Brain microvascular endothelial cell (primary cell): ENCODE results near the gene COL20A1.

Experiments used
- DNase-seq: peaks from one replicate; pipeline ENCODE4 v3.0.0-alpha.2; 2020
- H3K27ac ChIP-seq: fragments of 250-450 bp; sonication (Bioruptor Pico); 2 replicates; pipeline ENCODE4 v1.5.1; 2020; ENCODE audit warnings: mild to moderate bottlenecking, moderate library complexity
- H3K27me3 ChIP-seq: fragments of 250-450 bp; sonication (Bioruptor Pico); replicated peaks from 2 replicates; pipeline ENCODE4 v1.5.1; 2020; ENCODE audit warnings: mild to moderate bottlenecking
- H3K36me3 ChIP-seq: fragments of 250-450 bp; sonication (Bioruptor Pico); replicated peaks from 2 replicates; pipeline ENCODE4 v1.5.1; 2020; ENCODE audit warnings: mild to moderate bottlenecking
- H3K4me3 ChIP-seq: 2 replicates; pipeline ENCODE4 v1.5.1; 2011; ENCODE audit warnings: low read depth, mild to moderate bottlenecking, control low read depth, low read length, moderate library complexity
- in situ Hi-C: cut with HindIII; loops from 2 replicates; pipeline ENCODE4 v1.10.0; 2017; ENCODE audit warnings: low sequenced_read_pairs, low pct_ligation_motif_present
- TF ChIP-seq, protein P1 (sequence below): IDR thresholded peaks from 2 replicates; pipeline ENCODE4 v1.5.1; 2011; ENCODE audit warnings: low read depth, mild to moderate bottlenecking, moderate library complexity, low read length, control low read depth, inconsistent platforms; ENCODE audit errors: missing control alignments

The COL20A1 gene

DNA sequence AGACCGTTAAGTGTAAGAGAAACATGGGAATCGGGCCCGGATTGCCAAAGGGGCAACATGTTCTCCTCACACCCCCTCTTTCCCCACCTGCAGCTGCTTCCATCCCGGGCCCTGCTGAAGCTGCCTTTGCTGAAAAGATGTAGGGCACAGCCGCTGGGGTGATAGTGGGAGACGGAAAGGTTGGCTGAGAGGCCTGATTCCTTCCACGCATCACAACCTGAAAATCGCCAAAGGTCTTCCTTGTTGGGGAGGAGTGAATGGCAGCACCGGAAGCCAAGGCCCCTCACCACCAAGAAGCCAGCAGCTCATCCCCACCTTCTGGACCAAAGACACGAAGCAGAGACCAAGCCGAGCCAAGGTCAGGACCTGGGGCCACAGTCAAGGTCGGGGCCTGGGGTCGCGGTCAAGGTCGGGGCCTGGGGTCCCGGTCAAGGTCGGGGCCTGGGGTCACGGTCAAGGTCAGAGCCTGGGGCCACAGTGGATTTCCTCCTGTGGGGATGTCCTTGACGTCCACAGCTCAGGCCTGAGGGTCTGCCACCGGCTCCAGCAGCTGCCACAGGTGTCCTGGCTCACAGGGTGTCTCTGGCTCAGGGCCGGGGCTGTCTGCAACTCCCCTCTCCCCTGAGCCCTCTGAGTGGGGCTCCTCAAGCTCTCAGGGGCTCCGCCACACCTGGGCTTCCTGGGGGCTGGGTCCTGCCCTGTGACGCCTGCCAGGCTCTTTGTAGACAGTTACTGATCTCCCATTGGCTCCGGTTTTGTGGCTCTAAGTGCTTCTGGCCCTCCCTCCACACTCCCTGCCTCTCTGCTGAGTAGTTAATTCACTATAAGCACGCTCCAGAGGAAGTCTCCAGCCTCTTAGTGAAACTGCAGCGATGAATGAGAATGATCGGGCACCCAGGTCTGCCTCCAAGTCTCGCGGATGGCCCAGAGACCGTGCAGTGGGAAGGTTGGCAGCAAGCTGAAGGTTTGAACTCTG is 73.7 kb downstream of the COL20A1 start:
- H3K27ac ChIP-seq = no peak overlapping the region
- TF ChIP-seq, protein P1, sequence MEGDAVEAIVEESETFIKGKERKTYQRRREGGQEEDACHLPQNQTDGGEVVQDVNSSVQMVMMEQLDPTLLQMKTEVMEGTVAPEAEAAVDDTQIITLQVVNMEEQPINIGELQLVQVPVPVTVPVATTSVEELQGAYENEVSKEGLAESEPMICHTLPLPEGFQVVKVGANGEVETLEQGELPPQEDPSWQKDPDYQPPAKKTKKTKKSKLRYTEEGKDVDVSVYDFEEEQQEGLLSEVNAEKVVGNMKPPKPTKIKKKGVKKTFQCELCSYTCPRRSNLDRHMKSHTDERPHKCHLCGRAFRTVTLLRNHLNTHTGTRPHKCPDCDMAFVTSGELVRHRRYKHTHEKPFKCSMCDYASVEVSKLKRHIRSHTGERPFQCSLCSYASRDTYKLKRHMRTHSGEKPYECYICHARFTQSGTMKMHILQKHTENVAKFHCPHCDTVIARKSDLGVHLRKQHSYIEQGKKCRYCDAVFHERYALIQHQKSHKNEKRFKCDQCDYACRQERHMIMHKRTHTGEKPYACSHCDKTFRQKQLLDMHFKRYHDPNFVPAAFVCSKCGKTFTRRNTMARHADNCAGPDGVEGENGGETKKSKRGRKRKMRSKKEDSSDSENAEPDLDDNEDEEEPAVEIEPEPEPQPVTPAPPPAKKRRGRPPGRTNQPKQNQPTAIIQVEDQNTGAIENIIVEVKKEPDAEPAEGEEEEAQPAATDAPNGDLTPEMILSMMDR = no peak
- H3K4me3 ChIP-seq = no peak overlapping the region
- no peaks in the 10 kb centered on the region for H3K36me3 ChIP-seq
- in situ Hi-C loops = no loop called here
- peaks cover 8% of the 10 kb centered on the region for H3K27me3 ChIP-seq
- DNase-seq = no peak

DNA sequence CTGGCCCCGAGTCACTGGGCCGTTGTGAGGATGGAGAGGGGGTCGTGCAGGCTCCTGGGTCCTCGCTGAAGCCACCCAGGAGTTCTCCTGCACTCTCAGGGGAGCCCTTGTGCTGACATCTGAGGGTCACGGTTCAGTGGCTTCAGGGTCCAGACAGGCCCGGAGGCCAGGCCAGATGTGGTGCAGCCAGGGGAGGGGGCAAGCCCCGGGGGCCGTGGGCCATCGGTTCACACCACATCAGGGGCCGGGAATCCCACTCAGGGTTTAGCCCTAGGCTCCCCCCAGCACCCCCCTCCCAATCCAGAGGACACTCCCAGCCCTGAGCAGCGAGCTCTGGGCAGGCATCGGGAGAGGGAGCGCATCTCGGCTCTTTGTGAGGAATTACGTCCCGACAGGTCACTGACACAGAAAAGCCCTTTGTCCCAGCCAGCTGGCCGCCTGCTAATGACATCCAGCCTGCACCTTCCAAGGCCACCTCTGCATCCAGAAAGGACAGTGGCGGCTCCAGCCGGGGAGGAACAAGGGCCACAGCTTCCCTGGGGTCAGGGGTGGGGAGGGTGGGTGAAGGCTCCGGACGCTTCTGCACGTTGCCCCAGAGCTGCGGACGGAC is 74.6 kb downstream of the COL20A1 start:
- TF ChIP-seq, protein P1 = no peak
- Histone ChIP-seq H3K4me3 (no peak overlapping the region), H3K27ac (no peak overlapping the region), H3K36me3 (no peaks in the 10 kb centered on the region), H3K27me3 (no peaks in the 10 kb centered on the region)
- DNase-seq = no peak
- in situ Hi-C loops = no loop called here

DNA sequence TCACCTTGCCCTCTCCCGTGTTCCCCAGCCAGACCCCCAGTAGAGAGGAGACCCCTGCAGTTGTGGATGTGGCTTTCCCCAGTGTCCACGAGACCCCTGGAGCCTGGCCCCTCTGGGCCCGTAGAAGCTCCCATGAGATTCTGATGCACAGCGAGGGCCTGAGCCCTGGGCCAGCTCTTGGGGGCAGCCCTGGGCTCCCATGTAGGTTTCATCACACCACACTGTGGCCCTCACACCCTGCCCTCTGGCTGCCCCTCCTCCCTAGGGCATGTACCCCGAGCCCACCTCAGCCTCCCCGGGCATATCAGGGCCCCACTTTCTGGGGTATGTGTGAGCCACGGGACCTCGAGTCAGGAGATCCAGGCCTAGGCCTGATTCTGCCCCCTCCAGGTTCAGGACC is 75.2 kb downstream of the COL20A1 start:
- Histone ChIP-seq H3K4me3 (no peak overlapping the region), H3K36me3 (no peaks in the 10 kb centered on the region), H3K27ac (no peak overlapping the region), H3K27me3 (no peaks in the 10 kb centered on the region)
- TF ChIP-seq, protein P1 = no peak
- in situ Hi-C loops = no loop called here
- no peak for DNase-seq

DNA sequence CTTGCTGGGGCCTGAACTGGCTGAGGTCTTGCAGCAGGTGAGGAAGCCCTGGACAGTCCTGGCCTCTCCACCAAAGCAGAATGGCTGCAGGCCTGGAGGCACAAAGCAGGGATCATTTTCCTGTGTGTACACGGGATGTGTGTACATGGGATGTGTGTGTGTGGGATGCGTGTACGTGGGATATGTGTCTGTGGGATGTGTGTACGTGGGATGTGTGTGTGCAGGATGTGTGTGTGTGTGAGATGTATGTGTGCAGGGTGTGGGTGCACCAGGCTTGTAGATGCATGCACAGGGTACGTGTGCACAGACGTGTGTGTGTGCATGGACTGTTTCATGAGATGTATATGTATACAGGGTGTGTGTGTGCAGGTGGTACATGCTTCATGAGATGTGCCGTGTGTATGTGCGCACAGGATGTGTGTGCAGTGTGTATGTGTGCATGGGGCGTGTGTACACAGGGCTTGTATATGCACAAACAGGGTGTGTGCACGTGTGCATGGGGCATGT is 76.1 kb downstream of the COL20A1 start:
- Histone ChIP-seq H3K4me3 (no peak overlapping the region), H3K27me3 (no peaks in the 10 kb centered on the region), H3K36me3 (no peaks in the 10 kb centered on the region), H3K27ac (no peak overlapping the region)
- DNase-seq = no peak
- in situ Hi-C loops = no loop called here
- TF ChIP-seq, protein P1 = no peak

DNA sequence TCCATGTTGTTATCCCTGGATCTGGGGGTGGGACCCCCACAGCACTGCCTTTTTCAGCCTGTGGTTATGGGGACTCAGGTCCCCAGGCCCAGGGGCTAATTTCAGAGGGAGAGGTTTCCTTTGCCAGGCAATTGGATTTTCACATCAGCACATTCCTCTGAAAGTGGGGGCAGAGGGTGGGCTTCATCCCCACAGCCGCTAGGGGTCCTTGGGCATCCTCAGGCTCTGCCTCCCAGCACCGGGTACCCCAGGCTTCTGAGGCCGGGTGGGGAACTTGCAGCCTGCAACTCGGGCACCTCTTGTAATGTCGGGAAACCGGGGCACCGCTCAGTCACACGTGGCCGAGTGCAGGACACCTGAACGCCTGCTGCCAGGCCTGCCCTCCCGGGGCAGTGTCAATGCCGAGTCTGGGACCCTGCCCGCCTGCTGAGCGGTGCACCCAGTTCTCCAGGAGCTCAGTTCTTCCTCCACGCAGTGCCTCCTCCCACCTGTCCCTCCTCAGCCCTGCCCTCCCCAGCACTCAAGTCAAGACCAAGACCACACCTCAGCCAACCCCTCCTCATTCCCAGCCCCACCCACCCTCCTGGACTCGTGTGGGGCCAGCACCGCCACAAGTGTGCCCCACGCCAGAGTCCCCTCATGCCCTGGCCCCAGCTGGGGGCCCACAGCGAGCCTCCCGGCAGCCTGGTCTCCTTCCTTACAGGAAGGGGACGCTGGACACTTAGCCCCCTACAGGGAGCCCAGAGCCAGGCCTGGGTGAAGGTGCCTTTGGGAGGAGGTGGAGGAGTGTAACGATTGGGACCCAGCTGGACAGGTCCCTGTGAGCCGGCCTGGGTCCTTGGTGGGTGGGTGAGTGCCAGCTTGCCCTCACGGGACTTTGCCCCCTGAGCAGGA is 77.0 kb downstream of the COL20A1 start:
- Histone ChIP-seq H3K27ac (no peak overlapping the region), H3K4me3 (no peak overlapping the region), H3K27me3 (peaks cover 2% of the 10 kb centered on the region), H3K36me3 (no peaks in the 10 kb centered on the region)
- in situ Hi-C loops = no loop called here
- no peak for DNase-seq
- TF ChIP-seq, protein P1 = no peak
